ENCODE results near the gene ERFE. TPM values are rescaled to one million over a fixed set of nuclear protein-coding genes. Genes with fewer than 3 reads are reported as not detected.

The ERFE gene
- total and polyA plus RNA-seq, 2 donors (not counting 3 experiments of a cell fraction or from before 2014, with no cell fraction given), result 0.65 to 1.2 TPM

- Histone ChIP-seq H3K4me1 (ENCODE audit: control insufficient read depth, extremely low read depth, insufficient read depth, low read length) (peaks cover 2% of the 10 kb centered on the region), H3K4me2 (ENCODE audit: insufficient read depth, low read length) (no peak overlapping the region), H3K27me3 (ENCODE audit: control insufficient read depth in 2 of 2, insufficient read depth in 2 of 2, low read length in 2 of 2) (no peaks in the 10 kb centered on the region), H3K9me1 (replicated peaks; ENCODE audit: control insufficient read depth, extremely low read depth, insufficient read depth, low read length) (no peaks in the 10 kb centered on the region), H3K79me2 (ENCODE audit: control insufficient read depth, insufficient read depth, low read length) (no peaks in the 10 kb centered on the region), H3K36me3 (ENCODE audit: control insufficient read depth in 2 of 2, extremely low read depth in 1 of 2, insufficient read depth in 2 of 2, low read length in 2 of 2) (peaks cover 6 to 33% of the 10 kb centered on the region in 2 experiments), H3K9me3 (replicated peaks; ENCODE audit: control insufficient read depth, insufficient read depth, low read length) (no peaks in the 10 kb centered on the region), H3K4me3 (replicated peaks in 1 of 3; ENCODE audit: insufficient read depth in 1 of 3, low read depth in 1 of 3, low read length in 3 of 3) (no peak overlapping the region), H2AFZ (ENCODE audit: low read depth, low read length) (no peak overlapping the region), H3K27ac (ENCODE audit: insufficient read depth, low read depth, low read length) (no peak overlapping the region), H4K20me1 (replicated peaks; ENCODE audit: control insufficient read depth, extremely low read depth, insufficient read depth, low read length) (no peaks in the 10 kb centered on the region), H3K9ac (replicated peaks; ENCODE audit: extremely low read depth, insufficient read depth, low read length) (no peak overlapping the region)
- no peak for TF ChIP-seq FOS (IDR thresholded peaks at IDR 0.05; ENCODE audit: borderline replicate concordance, insufficient read depth, low read length)
- no peak for TF ChIP-seq POLR2AphosphoS5 (IDR thresholded peaks at IDR 0.05; ENCODE audit: insufficient read depth, low read depth, low read length)
- no peak for TF ChIP-seq GATA2 (IDR thresholded peaks at IDR 0.05; ENCODE audit: insufficient read depth, insufficient read length, low read depth, low read length)
- TF ChIP-seq CTCF (IDR thresholded peaks at IDR 0.05; ENCODE audit: extremely low read depth in 1 of 2, insufficient read depth in 1 of 2, low read depth in 1 of 2, low read length in 2 of 2), result no peak
- TF ChIP-seq POLR2A (IDR thresholded peaks at IDR 0.05; ENCODE audit: low read depth, low read length), result no peak
- no peak for TF ChIP-seq MAX (IDR thresholded peaks at IDR 0.05; ENCODE audit: insufficient read depth, insufficient read length)
- TF ChIP-seq MYC (IDR thresholded peaks at IDR 0.05; ENCODE audit: low read depth, low read length), result no peak
- TF ChIP-seq EZH2 (IDR thresholded peaks at IDR 0.05; ENCODE audit: borderline replicate concordance, low read depth, low read length, severe bottlenecking), result no peak
- FAIRE-seq (no peak), DNase-seq (ENCODE audit: low read depth, low spot score) (no peak)
- dilution Hi-C loops (cut with MboI; ENCODE audit: extremely low pct_ligation_motif_present, low sequenced_read_pairs), result no loop called here
- BruUV-seq (replicated peaks), result no TSS peak
- POLR2A ChIA-PET, result no interaction called here
- intact Hi-C loops (cut with micrococcal nuclease), result no loop called here
- CTCF ChIA-PET, result no interaction called here
These were observed 17.8 kb downstream of the ERFE start for GRCh38 chr2:238176613-238177012.

All from endothelial cell of umbilical vein (primary cell).